NCI-H446 treated with DMSO at 0.1 percent for 48 hours (cell line): ENCODE data around the gene CEP104.

Experiments used
- DNase-seq: peaks from one replicate; lab custom pipeline; 2025; lab: John Stamatoyannopoulos, UW

Gene CEP104

GRCh38 chr1:3799976-3800685, 56.9 kb downstream of the CEP104 start:
- DNase-seq, result no peak

DNA sequence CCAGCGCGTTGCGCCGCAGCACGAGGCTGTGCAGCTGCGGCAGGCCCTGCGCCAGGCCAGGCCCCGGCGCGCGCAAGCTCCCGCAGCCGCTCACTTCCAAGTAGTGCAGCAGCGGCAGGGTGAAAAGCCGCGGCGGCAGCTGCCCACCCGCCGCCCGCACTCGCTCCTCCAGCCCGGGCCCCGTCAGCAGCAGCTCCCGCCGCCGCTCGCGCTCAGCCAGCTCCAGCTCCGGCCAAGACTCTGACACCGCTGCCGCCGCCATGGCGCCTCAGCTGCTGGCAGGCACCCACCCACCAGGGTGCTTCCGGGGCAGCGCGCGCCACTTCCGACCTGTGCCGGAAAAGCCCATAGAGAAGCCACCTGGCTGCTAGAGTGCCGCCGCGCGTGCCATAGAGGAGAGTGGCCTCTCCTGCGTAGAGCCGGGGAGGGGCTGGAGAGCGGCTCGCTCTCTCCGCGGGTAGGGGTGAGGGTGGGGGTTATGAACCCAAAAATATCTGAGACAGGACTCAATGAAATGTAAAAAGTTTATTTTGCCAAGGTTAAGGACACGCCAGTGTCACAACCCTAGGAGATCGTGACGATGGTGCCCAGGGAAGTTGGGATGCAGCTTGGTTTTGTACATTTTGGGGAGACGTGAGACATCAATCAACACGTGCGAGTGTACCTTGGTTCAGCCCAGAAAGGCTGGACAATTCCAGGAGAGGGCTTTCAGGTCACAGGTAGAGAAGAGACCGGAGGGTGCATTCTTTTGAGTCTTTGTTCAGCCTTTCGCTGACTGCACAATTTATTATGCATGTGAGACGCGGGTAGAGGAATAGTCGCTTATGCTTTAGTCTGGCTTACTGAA, 60.6 kb downstream of the CEP104 start, which contains the start of gene LRRC47:
TSS of gene LRRC47 (minus strand) at position 284 of the 847 bp plus-strand sequence. CDS start at position 262, 22 bp downstream.
- peak; percentile 86 for DNase-seq

GRCh38 chr1:3795453-3796214, 61.4 kb downstream of the CEP104 start:
- no peak for DNase-seq

- DNase-seq, result no peak
Observed at GRCh38 chr1:3790952-3791351, 66.1 kb downstream of the CEP104 start.

- DNase-seq, result no peak
Observed at GRCh38 chr1:3790500-3790923, 66.5 kb downstream of the CEP104 start.

DNA sequence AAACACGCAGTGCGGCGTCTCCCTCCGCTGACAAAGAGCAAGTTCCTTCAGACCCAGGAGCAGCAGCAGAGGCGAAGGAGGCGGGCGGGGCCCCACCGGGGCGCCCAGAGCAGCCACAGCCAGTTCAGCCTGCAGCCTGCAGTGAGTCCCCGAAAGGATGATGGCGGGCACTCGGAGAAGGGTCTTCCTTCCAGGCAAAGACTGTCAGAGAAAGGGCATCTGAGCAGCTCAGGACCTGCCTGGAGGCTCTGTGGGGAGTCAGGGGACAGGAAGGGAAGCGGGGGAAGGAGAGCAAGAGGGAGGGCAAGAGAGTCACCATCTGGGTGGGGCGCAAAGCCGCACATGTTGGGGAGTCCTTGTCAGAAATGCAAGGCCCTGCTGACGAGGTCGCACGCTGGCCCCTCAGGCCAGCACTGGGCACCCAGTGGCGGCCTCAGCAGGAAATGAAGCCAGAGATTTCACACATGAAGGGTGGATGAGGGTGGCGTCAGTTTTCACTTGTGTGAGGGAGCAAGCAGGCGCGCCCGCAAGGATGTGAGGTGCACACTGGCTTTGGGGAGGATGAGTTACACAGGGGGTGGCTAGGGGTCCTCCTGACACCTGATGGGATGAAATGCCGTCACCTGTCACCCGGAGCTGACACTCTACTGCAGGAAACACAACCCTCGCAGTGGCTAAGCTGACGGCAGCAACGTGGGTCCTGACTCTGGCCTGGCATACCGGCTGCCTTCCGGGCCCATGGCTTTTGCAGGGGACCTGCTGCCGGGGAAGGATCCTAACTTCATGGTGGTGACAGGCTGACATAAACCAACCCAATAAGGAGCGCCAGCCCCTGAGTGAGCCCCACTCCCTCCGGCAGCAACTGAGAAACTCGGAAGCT, 67.3 kb downstream of the CEP104 start:
- DNase-seq, result no peak

DNA sequence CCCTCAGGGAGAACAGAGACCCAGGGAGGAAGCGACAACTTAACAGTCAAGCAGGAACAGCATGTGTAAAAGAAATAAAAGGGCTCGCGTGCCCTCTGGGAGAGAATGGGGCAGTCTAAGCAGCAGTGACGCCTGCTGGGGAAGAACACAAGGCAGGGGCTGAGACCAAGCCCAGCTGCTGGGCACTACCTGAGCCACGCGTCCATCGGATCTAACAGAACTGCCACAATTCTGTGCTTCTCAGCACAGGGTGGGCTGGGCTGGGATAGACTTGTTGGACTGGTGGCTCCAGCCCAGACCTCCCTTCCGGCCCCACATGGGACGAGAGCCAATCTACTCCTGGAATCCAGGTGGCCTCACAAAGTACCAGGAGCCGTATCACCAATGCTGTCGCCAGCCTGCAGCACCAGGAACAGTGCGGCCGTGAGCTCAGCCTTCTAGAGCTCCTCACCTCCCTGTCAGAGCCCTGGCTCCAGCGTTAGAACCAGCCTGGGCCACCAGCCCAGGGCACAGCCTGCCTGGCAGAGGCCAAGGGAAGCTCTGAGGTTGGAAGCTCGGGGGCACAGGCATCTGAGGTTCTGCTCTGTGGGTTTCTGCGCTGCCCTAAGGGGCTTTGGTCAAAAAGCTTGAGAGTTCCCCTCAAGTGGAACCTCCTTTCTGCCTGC, 68.1 kb downstream of the CEP104 start:
- DNase-seq, result no peak

GRCh38 chr1:3787745-3788605, 69.0 kb downstream of the CEP104 start:
- no peak for DNase-seq

GRCh38 chr1:3787349-3787715, 69.7 kb downstream of the CEP104 start:
- DNase-seq, result no peak

GRCh38 chr1:3786468-3787348, 70.3 kb downstream of the CEP104 start:
- DNase-seq, result no peak

DNA sequence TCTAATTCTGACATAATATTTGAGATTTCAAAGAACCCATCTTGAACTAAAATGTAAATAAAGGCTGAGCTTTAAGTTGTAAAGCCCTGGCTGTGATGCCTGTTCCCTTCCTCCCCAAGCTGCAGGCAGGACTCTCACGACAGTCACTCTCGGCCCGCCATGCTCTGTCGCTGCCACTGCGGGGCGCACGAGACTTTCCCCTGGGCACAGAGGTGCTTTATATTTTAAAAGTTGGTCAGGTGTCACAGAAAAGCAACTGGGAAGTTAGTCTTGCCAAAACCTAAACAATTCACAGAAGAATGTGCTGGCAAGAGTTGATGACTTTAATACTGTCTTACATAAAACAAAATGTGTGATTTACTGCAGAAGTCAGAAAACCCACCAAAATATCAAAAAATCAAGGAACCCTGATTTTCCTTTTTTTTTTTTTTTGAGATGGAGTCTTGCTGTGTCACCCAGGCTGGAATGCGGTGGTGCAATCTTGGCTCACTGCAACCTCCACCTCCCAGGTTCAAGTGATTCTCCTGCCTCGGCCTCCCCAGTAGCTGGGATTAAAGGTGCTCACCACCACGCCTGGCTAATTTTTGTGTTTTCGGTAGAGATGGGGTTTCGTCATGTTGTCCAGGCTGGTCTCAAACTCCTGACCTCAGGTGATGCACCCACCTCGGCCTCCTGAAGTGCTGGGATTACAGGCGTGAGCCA, 71.4 kb downstream of the CEP104 start:
- DNase-seq, result no peak

DNA sequence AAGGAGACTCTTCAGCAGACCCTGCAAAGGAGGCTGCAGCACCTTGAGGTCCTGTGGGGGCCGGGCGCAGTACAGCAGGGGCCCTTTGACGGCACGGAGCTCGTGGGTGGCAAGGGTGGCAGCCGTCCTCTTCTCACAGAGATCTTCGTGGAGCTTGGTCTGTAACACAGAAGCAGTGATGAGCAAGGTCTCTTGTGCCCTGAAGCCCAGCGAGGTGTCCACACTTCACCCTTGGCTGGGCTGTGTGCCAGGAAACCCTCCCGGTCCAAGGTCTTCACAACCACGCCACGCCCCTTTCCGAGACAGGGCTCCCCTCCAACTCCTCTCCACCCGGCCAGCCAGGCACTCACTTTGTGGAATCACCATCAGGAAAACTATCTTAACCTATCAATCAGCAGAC, 72.0 kb downstream of the CEP104 start:
- no peak for DNase-seq

DNA sequence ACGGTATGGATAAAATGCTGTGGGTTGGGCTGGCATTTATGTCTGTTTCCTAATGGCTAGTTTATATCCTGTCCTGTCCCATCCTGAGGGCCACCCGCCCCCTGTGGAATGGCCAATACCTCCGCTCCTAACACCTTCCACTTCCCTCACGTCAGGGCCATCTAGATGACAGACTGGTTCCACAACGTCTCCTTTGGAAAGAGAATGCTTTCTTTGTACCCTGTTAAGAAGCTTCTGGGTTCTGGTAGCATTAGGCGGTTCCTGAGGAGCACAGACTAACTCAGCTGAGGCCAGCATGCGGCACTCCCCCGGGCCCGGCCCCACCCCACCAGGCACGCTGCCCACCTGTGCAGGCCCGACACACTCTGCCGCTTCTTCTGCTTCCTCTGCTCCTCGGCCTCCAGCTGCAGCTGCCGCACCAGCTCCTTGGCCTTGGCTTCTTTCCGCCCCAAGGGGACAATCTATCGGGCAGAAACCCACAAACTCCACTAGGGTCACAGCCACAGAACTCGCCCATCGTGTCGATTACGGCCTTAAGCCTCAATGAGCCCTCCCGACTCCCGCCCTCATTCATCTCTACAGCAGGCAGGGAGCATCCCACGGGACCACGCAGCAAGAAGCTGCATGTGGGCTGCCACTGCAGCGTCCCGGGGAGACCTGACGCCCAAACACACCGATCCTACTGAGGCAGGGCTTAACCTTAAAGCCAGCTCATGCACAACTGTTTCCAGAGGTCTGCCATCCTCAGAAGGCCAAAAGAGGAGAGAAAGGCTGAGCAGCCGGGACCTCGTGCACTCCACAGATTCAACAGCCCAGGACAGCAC, 73.1 kb downstream of the CEP104 start:
- no peak for DNase-seq

- no peak for DNase-seq
Observed at GRCh38 chr1:3780901-3781300, 76.1 kb downstream of the CEP104 start.

DNA sequence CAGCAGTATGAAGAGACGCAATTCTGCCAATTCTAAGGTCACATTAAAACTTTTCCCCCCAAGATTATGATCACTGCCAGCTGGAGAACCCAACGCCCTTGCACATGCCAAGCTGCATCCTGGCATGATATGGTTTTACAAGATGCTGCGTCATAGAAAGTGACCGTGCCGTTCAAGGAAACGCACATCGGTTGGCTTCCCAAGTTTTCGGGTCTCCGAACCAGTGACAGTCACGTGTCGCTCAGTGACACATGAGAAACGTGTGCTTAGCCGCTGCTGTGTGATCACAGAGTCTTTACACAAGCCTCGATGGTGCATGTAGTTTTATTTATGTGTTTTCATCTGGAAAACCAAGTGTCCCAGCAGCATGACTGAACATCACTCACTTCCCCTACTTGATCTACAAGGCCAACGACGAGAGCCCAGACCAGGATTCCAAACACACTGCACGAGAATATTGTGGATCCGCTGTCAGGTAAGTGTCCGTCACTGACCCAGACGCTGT, 77.0 kb downstream of the CEP104 start:
- DNase-seq, result no peak

GRCh38 chr1:3779265-3779911, 77.6 kb downstream of the CEP104 start:
- DNase-seq, result no peak
